A172 (cell line): ENCODE measurements around the gene CRK. TPM values are rescaled to one million over a fixed set of nuclear protein-coding genes. Genes with fewer than 3 reads are reported as not detected.
"Not testable (repeated sequence)": the region's sequence is repeated elsewhere in the genome, so short reads cannot be mapped to it uniquely, and the experiment has no call there.

Experiments
- DNase-seq: peaks from one replicate; pipeline ENCODE4 v3.0.0-alpha.2; 2015; ENCODE audit warnings: low spot score
- total RNA-seq: library from RNA; depleted of rRNA; stranded (reverse); fragments of >200 nt; shearing (Covaris generic); gene quantifications from 2 replicates; pipeline ENCODE4 v1.2.3, GENCODE V29; 2014; rRNA removed

Gene CRK
- total RNA-seq, 1 experiment from 2014 or later, result 84.2 TPM

GRCh38 chr17:1387490-1388227 lies 68.4 kb downstream of the CRK start:
- DNase-seq, result not testable (repeated sequence)

GRCh38 chr17:1386675-1387190 lies 69.3 kb downstream of the CRK start:
- DNase-seq, result not testable (repeated sequence)

GRCh38 chr17:1386265-1386664 lies 69.8 kb downstream of the CRK start:
- no peak for DNase-seq

- no peak for DNase-seq
Observed at GRCh38 chr17:1385861-1386260, 70.2 kb downstream of the CRK start.

- no peak for DNase-seq
Observed at GRCh38 chr17:1384905-1385435, 71.1 kb downstream of the CRK start.

- DNase-seq, result no peak
Observed at GRCh38 chr17:1379930-1380313, 76.1 kb downstream of the CRK start.

GRCh38 chr17:1379208-1379929 lies 76.7 kb downstream of the CRK start:
- DNase-seq, result no peak

GRCh38 chr17:1378476-1378860 lies 77.6 kb downstream of the CRK start:
- not testable (repeated sequence) for DNase-seq

GRCh38 chr17:1377334-1377733 lies 78.7 kb downstream of the CRK start:
- no peak for DNase-seq

- no peak for DNase-seq
Observed at GRCh38 chr17:1376061-1376460, 80.0 kb downstream of the CRK start.

GRCh38 chr17:1375615-1376014 lies 80.4 kb downstream of the CRK start:
- no peak for DNase-seq

- DNase-seq, result no peak
Observed at GRCh38 chr17:1374431-1375177, 81.4 kb downstream of the CRK start.

GRCh38 chr17:1373707-1374237 lies 82.3 kb downstream of the CRK start:
- DNase-seq, result no peak

GRCh38 chr17:1372618-1373017 lies 83.4 kb downstream of the CRK start:
- DNase-seq, result no peak

GRCh38 chr17:1371893-1372590 lies 84.0 kb downstream of the CRK start:
- no peak for DNase-seq

Other genes starting within 250 kb of the CRK start
- not detected in 2 replicates for gene BHLHA9, start 185.8 kb downstream of the CRK start, total RNA-seq
- not detected in 2 replicates for gene TRARG1, start 176.6 kb downstream of the CRK start, total RNA-seq
- gene YWHAE, start 56.0 kb downstream of the CRK start, total RNA-seq, result 705 and 754 TPM in 2 replicates
- 148 and 155 TPM in 2 replicates for gene MYO1C, start 36.5 kb upstream of the CRK start, total RNA-seq
- 36.1 and 40.8 TPM in 2 replicates for gene INPP5K, start 60.4 kb upstream of the CRK start, total RNA-seq
- 31.6 and 45.9 TPM in 2 replicates for gene PITPNA, start 106.6 kb upstream of the CRK start, total RNA-seq
- gene SLC43A2, start 172.6 kb upstream of the CRK start, total RNA-seq, result 6.5 and 8.0 TPM in 2 replicates
- gene SCARF1, start 189.5 kb upstream of the CRK start, total RNA-seq, result 1.0 and 1.1 TPM in 2 replicates
- gene RILP, start 193.6 kb upstream of the CRK start, total RNA-seq, result 5.6 and 20.3 TPM in 2 replicates
- 77.9 and 90.5 TPM in 2 replicates for gene PRPF8, start 228.6 kb upstream of the CRK start, total RNA-seq